ENCODE data around the gene ZNF576.

The ZNF576 gene

DNA sequence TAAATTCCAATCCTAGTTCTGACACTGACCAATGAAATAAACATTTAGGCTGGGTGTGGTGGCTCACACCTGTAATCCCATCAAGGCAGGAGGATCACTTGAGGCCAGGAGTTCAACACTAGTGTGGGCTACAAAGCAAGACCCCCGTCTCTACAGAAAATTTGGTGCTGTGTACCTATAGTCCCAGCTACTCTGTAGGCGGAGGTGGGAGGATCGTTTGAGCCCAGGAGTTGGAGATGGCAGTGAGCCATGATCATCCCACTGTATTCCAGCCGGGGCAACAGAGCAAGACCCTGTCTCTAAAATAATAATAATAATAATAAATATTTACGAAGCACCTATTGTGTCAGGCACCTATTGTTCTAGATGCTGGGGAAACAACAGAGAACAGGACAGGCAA is 7.1 kb upstream of the ZNF576 start:
- H2AFZ ChIP-seq = no peak overlapping the region
- peaks cover 17% of the 10 kb centered on the region for H3K4me1 ChIP-seq
- no peak overlapping the region for H3K4me2 ChIP-seq (ENCODE audit: low read length)
- H3K4me3 ChIP-seq (ENCODE audit: low read depth, low read length) = no peak overlapping the region
- H3K9me3 ChIP-seq (ENCODE audit: control insufficient read depth, low read length) = no peaks in the 10 kb centered on the region
- H3K36me3 ChIP-seq (ENCODE audit: control insufficient read depth, insufficient read depth, low read length) = no peaks in the 10 kb centered on the region
- H3K27me3 ChIP-seq (ENCODE audit: control insufficient read depth, insufficient read depth, low read length) = no peaks in the 10 kb centered on the region
- TF ChIP-seq, protein P1, sequence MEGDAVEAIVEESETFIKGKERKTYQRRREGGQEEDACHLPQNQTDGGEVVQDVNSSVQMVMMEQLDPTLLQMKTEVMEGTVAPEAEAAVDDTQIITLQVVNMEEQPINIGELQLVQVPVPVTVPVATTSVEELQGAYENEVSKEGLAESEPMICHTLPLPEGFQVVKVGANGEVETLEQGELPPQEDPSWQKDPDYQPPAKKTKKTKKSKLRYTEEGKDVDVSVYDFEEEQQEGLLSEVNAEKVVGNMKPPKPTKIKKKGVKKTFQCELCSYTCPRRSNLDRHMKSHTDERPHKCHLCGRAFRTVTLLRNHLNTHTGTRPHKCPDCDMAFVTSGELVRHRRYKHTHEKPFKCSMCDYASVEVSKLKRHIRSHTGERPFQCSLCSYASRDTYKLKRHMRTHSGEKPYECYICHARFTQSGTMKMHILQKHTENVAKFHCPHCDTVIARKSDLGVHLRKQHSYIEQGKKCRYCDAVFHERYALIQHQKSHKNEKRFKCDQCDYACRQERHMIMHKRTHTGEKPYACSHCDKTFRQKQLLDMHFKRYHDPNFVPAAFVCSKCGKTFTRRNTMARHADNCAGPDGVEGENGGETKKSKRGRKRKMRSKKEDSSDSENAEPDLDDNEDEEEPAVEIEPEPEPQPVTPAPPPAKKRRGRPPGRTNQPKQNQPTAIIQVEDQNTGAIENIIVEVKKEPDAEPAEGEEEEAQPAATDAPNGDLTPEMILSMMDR (IDR thresholded peaks at IDR 0.05) = no peak
- H3K79me2 ChIP-seq = peaks cover 7% of the 10 kb centered on the region
- H3K9ac ChIP-seq = no peak overlapping the region
- no peak overlapping the region for H3K27ac ChIP-seq

DNA sequence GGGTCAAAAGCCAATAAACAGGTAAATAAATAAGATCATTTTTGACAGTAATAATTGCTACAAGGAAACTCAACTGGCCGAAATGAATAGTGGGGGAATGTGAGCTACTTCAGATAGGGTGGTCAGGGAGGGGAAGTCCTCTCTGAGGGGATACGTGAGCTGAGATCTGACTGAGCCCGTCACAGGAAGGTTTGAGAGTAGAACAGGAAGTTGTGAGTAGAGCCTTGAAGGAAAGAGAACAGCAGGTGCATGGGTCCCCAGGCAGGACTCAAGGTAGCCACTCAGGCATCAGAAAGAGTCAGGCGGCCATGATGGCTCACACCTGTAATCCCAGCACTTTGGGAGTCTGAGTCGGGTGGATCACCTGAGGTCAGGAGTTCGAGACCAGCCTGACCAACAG is 6.7 kb upstream of the ZNF576 start:
- no peak overlapping the region for H2AFZ ChIP-seq
- TF ChIP-seq, protein P1 (IDR thresholded peaks at IDR 0.05) = no peak
- no peaks in the 10 kb centered on the region for H3K27me3 ChIP-seq (ENCODE audit: control insufficient read depth, insufficient read depth, low read length)
- H3K9me3 ChIP-seq (ENCODE audit: control insufficient read depth, low read length) = no peaks in the 10 kb centered on the region
- no peaks in the 10 kb centered on the region for H3K36me3 ChIP-seq (ENCODE audit: control insufficient read depth, insufficient read depth, low read length)
- peaks cover 8% of the 10 kb centered on the region for H3K79me2 ChIP-seq
- no peak overlapping the region for H3K4me3 ChIP-seq (ENCODE audit: low read depth, low read length)
- H3K9ac ChIP-seq = no peak overlapping the region
- no peak overlapping the region for H3K4me2 ChIP-seq (ENCODE audit: low read length)
- H3K27ac ChIP-seq = no peak overlapping the region
- H3K4me1 ChIP-seq = peaks cover 17% of the 10 kb centered on the region

DNA sequence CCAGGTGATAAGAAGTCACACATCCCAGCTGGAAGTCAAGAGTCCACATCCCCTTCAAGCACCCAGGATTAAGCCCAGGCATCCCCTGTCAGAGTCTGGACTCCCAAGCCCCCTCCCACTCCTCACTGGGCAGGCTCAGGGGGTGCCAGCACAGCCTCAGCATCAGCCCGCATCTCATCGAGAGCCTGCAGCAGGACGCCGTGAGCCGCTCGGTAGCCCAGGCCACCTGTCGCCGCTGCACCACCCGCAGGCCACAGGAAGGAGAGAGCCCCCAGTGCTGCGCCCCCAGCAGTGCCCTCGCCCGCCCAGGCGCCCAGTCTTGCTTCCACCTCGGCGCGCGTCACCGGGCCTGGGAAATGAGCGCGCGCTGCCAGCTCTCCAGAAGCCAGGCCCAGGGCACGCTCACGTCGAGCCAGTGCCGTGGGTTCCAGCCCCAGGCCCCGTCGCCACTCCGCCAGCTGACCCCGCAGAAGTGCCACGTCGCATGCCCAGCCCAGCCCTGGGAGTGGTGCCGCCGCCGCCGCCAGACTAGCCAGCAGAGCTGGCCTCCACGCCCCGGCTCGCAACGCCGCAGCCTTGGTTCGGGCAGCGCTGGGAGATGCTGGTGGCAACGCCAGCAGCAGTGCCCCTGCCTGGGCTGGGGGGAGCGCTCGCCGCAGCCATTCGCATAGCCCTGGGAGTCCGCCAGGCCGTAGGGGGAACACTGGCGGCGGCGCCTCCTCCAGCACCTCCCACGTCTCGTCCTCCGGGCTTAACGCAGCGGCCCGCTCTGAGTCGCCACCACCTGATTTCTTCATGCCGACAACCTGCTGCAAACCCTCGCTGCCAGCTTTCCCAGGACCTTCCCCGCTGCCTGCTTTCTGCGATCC is 4.3 kb upstream of the ZNF576 start:
- no peak overlapping the region for H3K9ac ChIP-seq
- no peak overlapping the region for H2AFZ ChIP-seq
- no peak overlapping the region for H3K4me3 ChIP-seq (ENCODE audit: low read depth, low read length)
- no peaks in the 10 kb centered on the region for H3K36me3 ChIP-seq (ENCODE audit: control insufficient read depth, insufficient read depth, low read length)
- no peak overlapping the region for H3K4me2 ChIP-seq (ENCODE audit: low read length)
- TF ChIP-seq, protein P1 (IDR thresholded peaks at IDR 0.05) = no peak
- H3K9me3 ChIP-seq (ENCODE audit: control insufficient read depth, low read length) = no peaks in the 10 kb centered on the region
- no peak overlapping the region for H3K27ac ChIP-seq
- H3K4me1 ChIP-seq = peaks cover 6% of the 10 kb centered on the region
- H3K79me2 ChIP-seq = peaks cover 13% of the 10 kb centered on the region
- no peaks in the 10 kb centered on the region for H3K27me3 ChIP-seq (ENCODE audit: control insufficient read depth, insufficient read depth, low read length)

DNA sequence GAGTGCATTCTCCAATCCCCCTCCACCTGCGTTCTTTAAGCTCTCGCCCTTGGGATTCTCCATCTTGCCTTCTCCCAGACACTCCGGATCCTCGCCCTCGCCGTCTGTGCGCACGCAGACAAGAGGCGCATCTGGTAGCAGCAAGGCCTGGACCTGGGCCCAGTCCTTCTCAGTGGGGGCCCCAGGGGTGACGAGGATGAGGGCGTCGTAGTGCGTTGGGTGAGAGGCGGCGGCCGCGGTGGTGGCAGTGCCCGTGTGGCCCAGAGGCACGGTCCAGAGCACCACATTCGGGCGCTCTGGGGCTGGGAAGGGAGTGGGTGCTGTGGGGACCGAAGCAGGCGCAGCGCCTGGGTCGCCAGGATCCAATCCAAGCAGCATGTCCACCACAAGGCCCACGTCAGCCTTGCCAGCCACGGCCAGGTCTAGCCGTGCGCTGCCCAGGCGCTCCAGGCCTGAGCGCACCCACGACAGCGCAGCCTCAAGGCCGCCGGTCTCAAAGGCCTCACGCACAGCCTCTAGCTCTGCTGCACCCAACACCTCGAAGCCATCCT is 3.5 kb upstream of the ZNF576 start:
- no peak overlapping the region for H3K4me2 ChIP-seq (ENCODE audit: low read length)
- no peaks in the 10 kb centered on the region for H3K27me3 ChIP-seq (ENCODE audit: control insufficient read depth, insufficient read depth, low read length)
- no peak overlapping the region for H3K9ac ChIP-seq
- H3K9me3 ChIP-seq (ENCODE audit: control insufficient read depth, low read length) = no peaks in the 10 kb centered on the region
- no peak overlapping the region for H3K4me3 ChIP-seq (ENCODE audit: low read depth, low read length)
- H3K79me2 ChIP-seq = peaks cover 17% of the 10 kb centered on the region
- no peak overlapping the region for H3K27ac ChIP-seq
- no peaks in the 10 kb centered on the region for H3K36me3 ChIP-seq (ENCODE audit: control insufficient read depth, insufficient read depth, low read length)
- TF ChIP-seq, protein P1 (IDR thresholded peaks at IDR 0.05) = no peak
- H2AFZ ChIP-seq = no peak overlapping the region
- peaks cover 12% of the 10 kb centered on the region for H3K4me1 ChIP-seq
